Esophagus muscularis mucosa (tissue), 3 donors: ENCODE measurements around the gene TMSB10.

Experiments
- CTCF ChIP-seq, 3 experiments: fragments of 200-600 bp in 2 of 3; fragments of 450-650 bp in 1 of 3; sonication (generic) in 2 of 3; IDR thresholded peaks; one replicate each; pipeline ENCODE4 v1.5.1; 2017 to 2019; ENCODE audit warnings: antibody characterized with exemption in 3 of 3, mild to moderate bottlenecking in 2 of 3, moderate library complexity in 1 of 3
- POLR2A ChIP-seq: fragments of 450-650 bp; IDR thresholded peaks from one replicate; pipeline ENCODE4 v1.6.1; 2017; ENCODE audit warnings: antibody characterized with exemption, moderate library complexity, mild to moderate bottlenecking, low read depth

DNA sequence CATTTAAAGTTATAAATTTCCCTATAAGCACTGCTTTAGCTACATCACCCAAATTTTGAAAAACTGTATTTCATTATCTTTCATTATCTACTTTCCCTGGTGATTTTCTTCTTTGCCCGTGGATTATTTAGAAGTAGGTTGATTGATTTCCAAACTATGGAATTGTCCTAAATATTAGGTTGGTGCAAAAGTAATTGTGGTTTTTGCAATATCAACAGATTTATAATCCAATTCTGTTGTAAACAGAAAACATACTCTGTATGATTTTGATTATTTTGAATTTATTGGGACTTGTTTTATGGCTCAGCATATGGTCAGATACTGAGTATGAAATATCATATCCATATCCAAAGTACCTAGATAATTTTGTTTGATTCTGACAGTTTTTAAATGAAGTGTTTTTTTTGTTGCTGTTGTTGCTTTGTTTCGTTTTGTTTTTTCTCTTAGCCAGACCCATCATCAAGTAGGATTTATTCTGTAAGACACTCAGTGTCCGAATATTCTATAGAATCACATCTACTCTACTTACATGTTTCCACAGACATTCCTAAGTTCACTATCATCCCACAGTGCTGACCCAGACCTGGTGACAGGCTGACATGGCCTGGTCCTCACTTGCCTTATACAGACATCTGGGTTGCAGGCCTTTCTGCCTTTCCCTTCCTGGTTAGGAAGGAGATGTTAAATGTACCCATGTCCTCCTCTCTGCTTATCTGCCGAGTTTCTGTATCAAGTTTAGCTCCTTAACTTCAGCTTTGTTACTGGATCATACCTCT lies 22.5 kb upstream of the TMSB10 start:
- no peak for TF ChIP-seq CTCF (IDR thresholded peaks at IDR 0.05)
- no peak for TF ChIP-seq POLR2A
